Measurements from ENCODE around the gene GALNT17. TPM values are rescaled to one million over a fixed set of nuclear protein-coding genes. Genes with fewer than 3 reads are reported as not detected.

The GALNT17 gene
- total RNA-seq, 1 experiment from 2014 or later = not detected

DNA sequence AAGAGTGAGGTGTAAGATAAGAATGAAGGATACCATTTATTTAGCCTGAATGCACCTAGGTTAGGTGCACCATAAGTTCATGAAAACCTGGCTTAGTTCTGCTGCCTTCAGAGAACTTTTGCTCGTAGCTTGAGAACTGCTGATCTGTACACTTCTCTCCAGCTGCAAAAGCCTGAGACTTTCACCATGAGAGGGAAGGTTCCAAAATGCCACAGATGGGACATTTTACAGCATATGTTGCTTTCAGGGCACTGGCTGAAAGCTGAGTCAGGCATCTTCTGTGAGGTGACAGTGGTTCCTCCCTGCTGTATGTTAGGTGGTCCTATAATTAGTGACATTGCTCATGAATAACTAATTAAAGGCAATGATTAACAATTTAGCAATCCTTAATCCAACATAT lies 298.3 kb downstream of the GALNT17 start:
- Histone ChIP-seq H3K27me3 (ENCODE audit: insufficient read depth, low read depth) (peaks cover 3% of the 10 kb centered on the region; the same call in 1 of the 2 replicates), H4K20me1 (ENCODE audit: insufficient read depth) (no peaks in the 10 kb centered on the region), H3K4me1 (replicated peaks; ENCODE audit: insufficient read depth) (no peaks in the 10 kb centered on the region), H2AFZ (no peak overlapping the region), H3K4me3 (no peak overlapping the region), H3K9me3 (ENCODE audit: insufficient read depth, low read depth) (no peaks in the 10 kb centered on the region), H3F3A (ENCODE audit: insufficient read depth, low read depth) (no peaks in the 10 kb centered on the region), H3K79me2 (ENCODE audit: low read depth) (no peaks in the 10 kb centered on the region), H3K27ac (no peak overlapping the region), H3K36me3 (ENCODE audit: low read depth) (no peaks in the 10 kb centered on the region), H3K9me2 (ENCODE audit: insufficient read depth) (no peaks in the 10 kb centered on the region), H3K4me2 (no peak overlapping the region)
- intact Hi-C loops (cut with micrococcal nuclease; ENCODE audit: unreplicated experiment) = no loop called here
- no peak for DNase-seq
- POLR2A ChIA-PET (ENCODE audit: unreplicated experiment) = no interaction called here
- CTCF ChIA-PET = no interaction called here
- no TSS peak for BruUV-seq (replicated peaks)
- TF ChIP-seq EZH2 (IDR thresholded peaks at IDR 0.05; ENCODE audit: low read depth) = no peak
- TF ChIP-seq, protein P1, sequence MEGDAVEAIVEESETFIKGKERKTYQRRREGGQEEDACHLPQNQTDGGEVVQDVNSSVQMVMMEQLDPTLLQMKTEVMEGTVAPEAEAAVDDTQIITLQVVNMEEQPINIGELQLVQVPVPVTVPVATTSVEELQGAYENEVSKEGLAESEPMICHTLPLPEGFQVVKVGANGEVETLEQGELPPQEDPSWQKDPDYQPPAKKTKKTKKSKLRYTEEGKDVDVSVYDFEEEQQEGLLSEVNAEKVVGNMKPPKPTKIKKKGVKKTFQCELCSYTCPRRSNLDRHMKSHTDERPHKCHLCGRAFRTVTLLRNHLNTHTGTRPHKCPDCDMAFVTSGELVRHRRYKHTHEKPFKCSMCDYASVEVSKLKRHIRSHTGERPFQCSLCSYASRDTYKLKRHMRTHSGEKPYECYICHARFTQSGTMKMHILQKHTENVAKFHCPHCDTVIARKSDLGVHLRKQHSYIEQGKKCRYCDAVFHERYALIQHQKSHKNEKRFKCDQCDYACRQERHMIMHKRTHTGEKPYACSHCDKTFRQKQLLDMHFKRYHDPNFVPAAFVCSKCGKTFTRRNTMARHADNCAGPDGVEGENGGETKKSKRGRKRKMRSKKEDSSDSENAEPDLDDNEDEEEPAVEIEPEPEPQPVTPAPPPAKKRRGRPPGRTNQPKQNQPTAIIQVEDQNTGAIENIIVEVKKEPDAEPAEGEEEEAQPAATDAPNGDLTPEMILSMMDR (conservative IDR thresholded peaks at IDR 0.05) = no peak

DNA sequence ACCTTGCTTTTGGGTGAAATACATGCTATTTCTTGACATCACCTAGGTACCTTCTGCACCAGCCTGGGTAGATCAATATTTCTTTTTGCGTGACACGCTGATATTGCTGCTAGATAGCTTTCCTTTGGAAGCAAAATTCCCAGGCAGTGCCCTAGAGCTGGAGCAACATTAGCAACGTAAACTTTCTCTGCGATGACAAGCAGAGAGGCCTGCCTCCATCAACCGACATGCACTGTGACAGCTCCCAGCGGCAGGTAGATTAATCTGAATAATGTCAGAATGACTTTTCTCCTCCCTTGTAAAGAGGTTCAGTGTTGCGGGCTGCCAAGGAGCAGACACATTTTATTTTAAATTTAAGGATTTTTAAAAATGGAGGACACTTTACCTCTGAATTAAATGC lies 307.4 kb downstream of the GALNT17 start:
- Histone ChIP-seq H3K27me3 (ENCODE audit: insufficient read depth, low read depth) (peaks cover 21% of the 10 kb centered on the region), H3K4me1 (replicated peaks; ENCODE audit: insufficient read depth) (no peaks in the 10 kb centered on the region), H3F3A (ENCODE audit: insufficient read depth, low read depth) (no peaks in the 10 kb centered on the region), H3K9me2 (ENCODE audit: insufficient read depth) (no peaks in the 10 kb centered on the region), H2AFZ (no peak overlapping the region), H4K20me1 (ENCODE audit: insufficient read depth) (no peaks in the 10 kb centered on the region), H3K9me3 (ENCODE audit: insufficient read depth, low read depth) (no peaks in the 10 kb centered on the region), H3K4me2 (no peak overlapping the region), H3K4me3 (no peak overlapping the region), H3K27ac (no peak overlapping the region), H3K79me2 (ENCODE audit: low read depth) (no peaks in the 10 kb centered on the region), H3K36me3 (ENCODE audit: low read depth) (no peaks in the 10 kb centered on the region)
- intact Hi-C loops (cut with micrococcal nuclease; ENCODE audit: unreplicated experiment) = no loop called here
- ChIA-PET POLR2A (ENCODE audit: unreplicated experiment) (no interaction called here), CTCF (no interaction called here)
- no peak for TF ChIP-seq EZH2 (IDR thresholded peaks at IDR 0.05; ENCODE audit: low read depth)
- TF ChIP-seq, protein P1 (conservative IDR thresholded peaks at IDR 0.05) = no peak
- no TSS peak for BruUV-seq (replicated peaks)
- DNase-seq = no peak

DNA sequence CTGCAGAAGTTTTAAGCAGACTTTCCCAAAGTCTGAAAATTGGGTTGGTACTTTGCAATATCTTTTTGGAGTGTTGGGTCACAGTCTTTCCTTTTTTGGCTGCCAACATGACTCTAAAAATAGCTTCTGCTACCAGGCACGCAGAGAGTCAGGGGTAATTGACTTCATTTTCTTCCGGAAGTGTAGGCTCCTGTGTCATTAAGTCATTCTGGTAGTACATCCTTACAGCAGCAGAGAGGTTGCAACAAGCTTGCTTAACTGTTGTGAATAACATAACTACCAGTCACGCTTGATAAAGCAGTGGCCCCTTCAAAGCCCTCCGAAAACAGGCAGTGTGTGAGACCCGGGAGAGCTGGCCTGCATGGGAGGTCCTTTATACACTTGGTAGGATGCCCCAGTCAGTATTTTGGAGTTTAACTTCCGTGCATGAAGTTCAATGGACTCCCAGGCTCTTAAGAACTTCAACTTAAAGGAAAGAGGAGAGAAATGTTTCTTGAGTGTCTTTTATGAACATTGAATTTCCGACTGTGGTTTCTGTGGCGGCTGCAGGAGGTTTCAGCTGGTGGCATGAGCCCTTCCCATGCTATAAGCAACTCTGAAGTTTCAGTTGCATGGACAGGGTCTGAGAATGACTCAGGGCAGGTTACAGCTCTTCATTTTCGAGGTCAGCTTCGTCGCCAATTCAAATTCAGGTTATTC lies 310.7 kb downstream of the GALNT17 start:
- CTCF ChIA-PET = no interaction called here
- Histone ChIP-seq H3F3A (ENCODE audit: insufficient read depth, low read depth) (no peaks in the 10 kb centered on the region), H3K27me3 (ENCODE audit: insufficient read depth, low read depth) (peaks cover 26% of the 10 kb centered on the region), H3K27ac (no peak overlapping the region), H2AFZ (no peak overlapping the region), H3K4me2 (no peak overlapping the region), H4K20me1 (ENCODE audit: insufficient read depth) (no peaks in the 10 kb centered on the region), H3K9me2 (ENCODE audit: insufficient read depth) (no peaks in the 10 kb centered on the region), H3K79me2 (ENCODE audit: low read depth) (no peaks in the 10 kb centered on the region), H3K4me1 (replicated peaks; ENCODE audit: insufficient read depth) (no peaks in the 10 kb centered on the region), H3K36me3 (ENCODE audit: low read depth) (no peaks in the 10 kb centered on the region), H3K4me3 (no peak overlapping the region), H3K9me3 (ENCODE audit: insufficient read depth, low read depth) (no peaks in the 10 kb centered on the region)
- no peak for TF ChIP-seq EZH2 (IDR thresholded peaks at IDR 0.05; ENCODE audit: low read depth)
- TF ChIP-seq, protein P1 (conservative IDR thresholded peaks at IDR 0.05) = no peak
- intact Hi-C loops (cut with micrococcal nuclease; ENCODE audit: unreplicated experiment) = no loop called here
- no peak for DNase-seq
- POLR2A ChIA-PET (ENCODE audit: unreplicated experiment) = no interaction called here
- no TSS peak for BruUV-seq (replicated peaks)
